MCF 10A (cell line): ENCODE data around the gene RGCC. TPM values are rescaled to one million over a fixed set of nuclear protein-coding genes. Genes with fewer than 3 reads are reported as not detected.
A peak's percentile ranks its signal among the peaks of the same experiment; 100 is the strongest.

Experiments used
- BruUV-seq: library from RNA; stranded (reverse); fragments of 400-500 nt; replicated peaks from 2 replicates; lab custom pipeline; 2021; lab: Mats Ljungman, UMichigan
- CTCF ChIA-PET: fragments of 300-600 bp; sonication (Branson Sonifier 250); formaldehyde crosslinking; extraction: SDS; loops from one replicate; lab custom pipeline; 2021; ENCODE audit warnings: antibody characterized with exemption, inconsistent platforms; lab: Yijun Ruan, JAX
- POLR2A ChIA-PET: fragments of 300-600, 350-650 bp; sonication (Branson Sonifier 250); formaldehyde crosslinking; extraction: SDS; loops from one replicate; lab custom pipeline; 2020; ENCODE audit warnings: antibody characterized with exemption, inconsistent platforms; lab: Yijun Ruan, JAX
- DNase-seq: peaks from one replicate; pipeline ENCODE4 v3.0.0-alpha.2; 2018; ENCODE audit not compliant: unreplicated experiment
- H3K27ac Mint-ChIP-seq: one replicate; pipeline ENCODE4 v1.8.0; 2022; ENCODE audit warnings: mild to moderate bottlenecking, low read depth, mixed read lengths; ENCODE audit not compliant: unreplicated experiment
- H3K27me3 Mint-ChIP-seq: one replicate; pipeline ENCODE4 v1.8.0; 2022; ENCODE audit warnings: mixed read lengths; ENCODE audit not compliant: insufficient read depth, unreplicated experiment
- H3K36me3 Mint-ChIP-seq: one replicate; pipeline ENCODE4 v1.8.0; 2022; ENCODE audit warnings: mild to moderate bottlenecking, moderate library complexity, mixed read lengths; ENCODE audit not compliant: insufficient read depth, unreplicated experiment
- H3K4me1 Mint-ChIP-seq: one replicate; pipeline ENCODE4 v1.8.0; 2022; ENCODE audit warnings: mixed read lengths; ENCODE audit not compliant: insufficient read depth, unreplicated experiment
- H3K4me3 Mint-ChIP-seq: one replicate; pipeline ENCODE4 v1.8.0; 2022; ENCODE audit warnings: mild to moderate bottlenecking, moderate library complexity, mixed read lengths; ENCODE audit not compliant: unreplicated experiment
- H3K9me3 Mint-ChIP-seq: one replicate; pipeline ENCODE4 v1.8.0; 2022; ENCODE audit warnings: mixed read lengths; ENCODE audit not compliant: unreplicated experiment
- intact Hi-C: fragments of 100-400 bp; cut with micrococcal nuclease; formaldehyde crosslinking; loops from 2 replicates; pipeline ENCODE4 v1.14.1; 2022
- total RNA-seq: library from RNA; stranded (reverse); gene quantifications from 2 replicates; pipeline ENCODE4 v1.2.3, GENCODE V29; 2022
- TF ChIP-seq, protein P1 (sequence below): fragments of 200-600 bp; IDR thresholded peaks from one replicate; pipeline ENCODE4 v1.8.0; 2022; ENCODE audit warnings: antibody characterized with exemption, mild to moderate bottlenecking; ENCODE audit not compliant: unreplicated experiment

RGCC gene
- total RNA-seq, 1 experiment from 2014 or later, result 3.7 TPM

DNA sequence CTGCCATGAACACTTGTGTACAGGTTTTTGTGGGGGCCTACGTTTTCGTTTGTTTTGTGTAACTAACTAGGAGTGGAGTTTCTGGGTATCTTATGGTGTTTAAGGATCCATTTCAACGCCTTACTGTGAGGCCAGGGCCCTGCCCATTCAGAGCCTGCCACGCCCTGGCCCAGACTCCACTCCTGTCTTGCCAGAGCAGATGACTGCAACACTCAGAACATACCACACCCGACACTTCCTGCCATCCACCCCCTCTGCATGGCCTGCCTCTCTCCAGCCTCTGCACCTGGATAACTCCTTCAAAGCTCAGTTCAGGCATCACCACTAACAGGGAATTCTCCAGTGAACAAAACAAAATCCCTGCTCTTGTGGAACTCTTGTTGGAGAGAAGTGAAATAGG lies 43.2 kb downstream of the RGCC start:
- Mint-ChIP-seq H3K9me3 (peaks cover 14% of the 10 kb centered on the region), H3K27me3 (no peaks in the 10 kb centered on the region), H3K4me3 (no peak overlapping the region), H3K27ac (peak overlapping the region; percentile 66), H3K36me3 (no peaks in the 10 kb centered on the region), H3K4me1 (peaks cover 19% of the 10 kb centered on the region)
- peak; percentile 45 for DNase-seq
- ChIA-PET POLR2A (interaction anchor here (0.7 kb wide), 1 partner anchor 11 kb away, joined by 3 read pairs; no protein-coding TSS in a partner anchor), CTCF (interaction anchor here (0.7 kb wide), 1 partner anchor 31 kb away, joined by 3 read pairs; no protein-coding TSS in a partner anchor)
- no TSS peak for BruUV-seq
- intact Hi-C loops, result no loop called here
- TF ChIP-seq, protein P1, sequence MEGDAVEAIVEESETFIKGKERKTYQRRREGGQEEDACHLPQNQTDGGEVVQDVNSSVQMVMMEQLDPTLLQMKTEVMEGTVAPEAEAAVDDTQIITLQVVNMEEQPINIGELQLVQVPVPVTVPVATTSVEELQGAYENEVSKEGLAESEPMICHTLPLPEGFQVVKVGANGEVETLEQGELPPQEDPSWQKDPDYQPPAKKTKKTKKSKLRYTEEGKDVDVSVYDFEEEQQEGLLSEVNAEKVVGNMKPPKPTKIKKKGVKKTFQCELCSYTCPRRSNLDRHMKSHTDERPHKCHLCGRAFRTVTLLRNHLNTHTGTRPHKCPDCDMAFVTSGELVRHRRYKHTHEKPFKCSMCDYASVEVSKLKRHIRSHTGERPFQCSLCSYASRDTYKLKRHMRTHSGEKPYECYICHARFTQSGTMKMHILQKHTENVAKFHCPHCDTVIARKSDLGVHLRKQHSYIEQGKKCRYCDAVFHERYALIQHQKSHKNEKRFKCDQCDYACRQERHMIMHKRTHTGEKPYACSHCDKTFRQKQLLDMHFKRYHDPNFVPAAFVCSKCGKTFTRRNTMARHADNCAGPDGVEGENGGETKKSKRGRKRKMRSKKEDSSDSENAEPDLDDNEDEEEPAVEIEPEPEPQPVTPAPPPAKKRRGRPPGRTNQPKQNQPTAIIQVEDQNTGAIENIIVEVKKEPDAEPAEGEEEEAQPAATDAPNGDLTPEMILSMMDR, result no peak

DNA sequence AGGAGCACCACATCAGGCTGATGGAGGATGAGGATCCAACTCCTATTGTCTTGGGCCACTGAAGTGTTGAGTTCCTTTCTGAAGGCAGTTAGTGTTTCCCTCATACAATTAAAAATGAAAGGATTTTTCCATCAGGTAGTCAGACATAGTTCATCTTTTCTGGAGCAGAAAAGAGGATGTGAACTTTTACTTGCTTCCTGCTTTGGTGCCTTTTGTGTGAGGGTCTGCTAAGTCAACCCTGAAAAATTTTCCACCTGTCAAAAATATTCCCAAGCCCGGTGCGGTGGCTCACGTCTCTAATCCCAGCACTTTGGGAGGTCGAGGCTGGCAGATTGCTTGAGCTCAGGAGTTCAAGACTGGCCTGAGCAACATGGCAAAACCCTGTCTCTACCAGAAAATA lies 43.9 kb downstream of the RGCC start:
- no peaks in the 10 kb centered on the region for H3K27me3 Mint-ChIP-seq
- H3K9me3 Mint-ChIP-seq, result peaks cover 14% of the 10 kb centered on the region
- TF ChIP-seq, protein P1, result no peak
- CTCF ChIA-PET, result interaction anchor here (0.6 kb wide), 1 partner anchor 86 kb away, joined by 4 read pairs; no protein-coding TSS in a partner anchor
- intact Hi-C loops, result no loop called here
- peak overlapping the region; percentile 66 for H3K27ac Mint-ChIP-seq
- BruUV-seq, result no TSS peak
- POLR2A ChIA-PET, result interaction anchor here (0.7 kb wide), 1 partner anchor 11 kb away, joined by 3 read pairs; no protein-coding TSS in a partner anchor
- H3K4me1 Mint-ChIP-seq, result peaks cover 19% of the 10 kb centered on the region
- H3K36me3 Mint-ChIP-seq, result no peaks in the 10 kb centered on the region
- no peak for DNase-seq
- no peak overlapping the region for H3K4me3 Mint-ChIP-seq

DNA sequence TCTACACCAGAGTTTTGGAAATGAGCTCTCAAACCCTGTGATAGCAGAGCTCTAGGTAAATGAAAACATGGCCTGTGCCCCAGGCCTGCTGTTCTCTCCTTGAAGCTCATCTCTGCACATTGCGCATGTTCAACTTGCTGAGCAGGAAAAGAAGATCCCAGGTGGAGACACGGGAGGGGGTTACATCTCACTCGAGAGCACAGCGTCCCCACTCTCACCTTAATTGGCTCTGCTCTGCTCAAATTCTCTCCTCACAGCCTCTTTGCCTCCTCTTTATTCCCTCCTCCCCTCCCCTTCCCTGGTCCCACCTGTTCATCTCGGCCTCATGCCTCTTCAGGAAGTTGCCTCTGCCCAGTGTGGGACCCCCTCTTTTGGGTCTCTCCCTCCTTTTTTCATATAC lies 44.7 kb downstream of the RGCC start:
- Mint-ChIP-seq H3K27me3 (no peaks in the 10 kb centered on the region), H3K4me1 (peaks cover 19% of the 10 kb centered on the region), H3K27ac (peak overlapping the region; percentile 79), H3K4me3 (no peak overlapping the region), H3K9me3 (peaks cover 14% of the 10 kb centered on the region), H3K36me3 (no peaks in the 10 kb centered on the region)
- ChIA-PET POLR2A (no interaction called here), CTCF (interaction anchor here (0.6 kb wide), 1 partner anchor 85 kb away, joined by 4 read pairs; no protein-coding TSS in a partner anchor)
- DNase-seq, result no peak
- intact Hi-C loops, result no loop called here
- TF ChIP-seq, protein P1, result no peak
- BruUV-seq, result no TSS peak

GRCh38 chr13:41502673-41503072 lies 45.3 kb downstream of the RGCC start:
- no peaks in the 10 kb centered on the region for H3K36me3 Mint-ChIP-seq
- ChIA-PET CTCF (no interaction called here), POLR2A (no interaction called here)
- H3K27ac Mint-ChIP-seq, result peak overlapping the region; percentile 79
- H3K9me3 Mint-ChIP-seq, result peaks cover 14% of the 10 kb centered on the region
- intact Hi-C loops, result no loop called here
- DNase-seq, result no peak
- peaks cover 19% of the 10 kb centered on the region for H3K4me1 Mint-ChIP-seq
- H3K4me3 Mint-ChIP-seq, result no peak overlapping the region
- TF ChIP-seq, protein P1, result no peak
- no TSS peak for BruUV-seq
- no peaks in the 10 kb centered on the region for H3K27me3 Mint-ChIP-seq
